Aorta (tissue), 5 donors: ENCODE results near the gene AKAP7. TPM values are rescaled to one million over a fixed set of nuclear protein-coding genes. Genes with fewer than 3 reads are reported as not detected.
"Not testable (repeated sequence)": the region's sequence is repeated elsewhere in the genome, so short reads cannot be mapped to it uniquely, and the experiment has no call there.

Experiments
- ATAC-seq: fragments of 200-7000 bp; cut with Tn5 transposase; one replicate; pipeline ENCODE4 v1.9.1; 2022; ENCODE audit warnings: moderate library complexity; ENCODE audit not compliant: low FRiP score
- DNase-seq, 2 donors: peaks; one replicate each; pipeline ENCODE4 v3.0.0-alpha.2; 2020
- H3K27ac ChIP-seq, 2 donors: one replicate each; pipeline ENCODE4 v1.5.1; 2013; ENCODE audit warnings: low read length in 2 of 2, mild to moderate bottlenecking in 2 of 2, moderate library complexity in 2 of 2, control low read depth in 1 of 2, inconsistent platforms in 1 of 2, low read depth in 1 of 2
- H3K27me3 ChIP-seq, 2 donors: one replicate each; pipeline ENCODE4 v1.6.1; 2013; ENCODE audit warnings: control low read depth in 1 of 2, low read length in 1 of 2, mild to moderate bottlenecking in 1 of 2, moderate library complexity in 1 of 2; ENCODE audit not compliant: insufficient read depth in 2 of 2, control insufficient read depth in 1 of 2
- H3K36me3 ChIP-seq, 2 donors: one replicate each; pipeline ENCODE4 v1.6.1; 2013; ENCODE audit warnings: control low read depth in 1 of 2, low read length in 1 of 2, mild to moderate bottlenecking in 1 of 2; ENCODE audit not compliant: insufficient read depth in 2 of 2, control insufficient read depth in 1 of 2
- H3K4me1 ChIP-seq, 2 donors: one replicate each; pipeline ENCODE4 v1.6.1; 2013; ENCODE audit warnings: low read length in 2 of 2, control low read depth in 1 of 2, mild to moderate bottlenecking in 1 of 2, moderate library complexity in 1 of 2; ENCODE audit not compliant: insufficient read depth in 2 of 2, control insufficient read depth in 1 of 2
- H3K4me3 ChIP-seq, 2 donors: one replicate each; pipeline ENCODE4 v1.5.1; 2013; ENCODE audit warnings: low read length in 2 of 2, control low read depth in 1 of 2, mild to moderate bottlenecking in 1 of 2
- H3K9me3 ChIP-seq: one replicate; pipeline ENCODE4 v1.6.1; 2013; ENCODE audit warnings: mild to moderate bottlenecking, low read length; ENCODE audit not compliant: control insufficient read depth
- WGBS, 2 donors: extraction: QIAGEN DNeasy Blood & Tissue Kit; methylation state at CpG; one replicate each; pipeline ENCODE4 v1.1.7; 2013; 5-methylcytosine and 5-hydroxymethylcytosine counted together
- intact Hi-C, 2 donors: fragments of 100-400 bp; cut with DNase I; formaldehyde crosslinking; loops; one replicate each; pipeline versions ENCODE4 v1.14.2 to v1.15.0; 2022
- long read RNA-seq, 2 donors: library from polyadenylated mRNA; unstranded; transcript quantifications; one replicate each; pipeline ENCODE4 v2.0.0, GENCODE V29; 2020 to 2021
- polyA plus RNA-seq, 2 donors: library from polyadenylated mRNA; stranded (reverse); fragments of 200-250 nt; gene quantifications; one replicate each; pipeline ENCODE4 v1.2.3, GENCODE V29; 2013
- total RNA-seq, 2 donors: library from RNA; stranded (reverse); fragmentation: NEBNext Ultra II Directional; extraction: Animal tissue kit (Norgen Biotek cat#: 25700); gene quantifications; one replicate each; pipeline ENCODE4 v1.2.1, GENCODE V29; 2021
- donor health status: healthy with polysubstance abuse.
- donor health status: Bipolar disorder and iron deficiency.
- donor health status: DM: no; HTN: no; CAD: no.
- donor health status: DM: no; HTN: no; CAD: no.
- donor health status: DM: yes; HTN: yes; CAD: no.

The AKAP7 gene
- 1 to 10 TPM; 7.1 to 8.0 TPM for total RNA-seq
- polyA plus RNA-seq, result 1 to 10 TPM; 5.4 to 9.1 TPM
- long read RNA-seq, donor 1, partial matches to known transcripts, result 2 of 11 reads
- long read RNA-seq, donor 1, other reads (novel, unspliced or antisense), result 9 of 11 reads
- long read RNA-seq, donor 2, partial matches to known transcripts, result 1 of 5 reads
- long read RNA-seq, donor 2, other reads (novel, unspliced or antisense), result 4 of 5 reads

DNA sequence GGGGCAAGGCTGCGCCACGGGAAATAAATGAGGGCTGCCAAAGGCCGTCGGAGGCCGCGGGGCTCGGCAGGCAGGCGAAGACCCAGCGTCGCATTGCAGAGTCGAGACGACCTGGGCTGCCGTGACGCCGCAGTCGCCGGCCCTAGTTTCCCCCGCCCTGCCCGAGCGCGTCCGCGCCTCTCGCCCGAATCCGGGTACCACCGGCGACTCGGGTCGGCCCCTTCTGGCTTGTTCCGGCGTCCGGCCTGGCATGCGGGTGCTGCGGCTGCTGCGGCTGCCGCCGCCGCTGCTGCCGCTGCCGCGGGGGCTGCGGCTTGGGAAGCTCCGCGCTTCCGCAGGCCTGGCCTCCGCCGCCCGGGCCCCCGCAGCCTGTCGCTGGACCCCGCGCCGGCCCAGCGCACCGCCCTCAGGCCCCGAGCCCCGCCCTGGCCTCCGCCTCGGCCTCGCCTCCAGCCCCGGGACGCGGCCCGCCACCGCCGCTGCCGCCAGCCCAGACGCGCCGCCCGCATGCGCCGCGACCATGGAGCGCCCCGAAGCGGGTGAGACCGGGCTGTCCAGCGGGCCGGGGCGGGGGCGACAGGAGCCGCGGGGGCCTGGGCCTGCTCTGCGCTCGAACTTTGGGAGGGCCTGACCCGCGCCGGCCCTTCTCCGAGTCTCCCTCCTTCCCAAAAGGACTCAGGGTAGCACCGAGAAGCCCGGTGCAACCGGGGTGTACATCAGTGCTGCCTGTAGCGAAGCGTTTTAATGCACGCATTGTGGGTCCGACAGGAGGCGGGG is at the start of gene AKAP7:
TSS of gene AKAP7 (plus strand) at position 224 of the 777 bp plus-strand sequence. CDS start at position 521, 297 bp downstream.
- DNase-seq (peak; percentile 86 to 93), ATAC-seq (peak; percentile 91)
- Histone ChIP-seq H3K27ac (peak within 1 kb of the TSS; percentile 34 to 67), H3K36me3 (no peaks in the 10 kb centered on the region), H3K9me3 (no peaks in the 10 kb centered on the region), H3K27me3 (no peaks in the 10 kb centered on the region), H3K4me3 (peak within 1 kb of the TSS; percentile 60 to 81), H3K4me1 (no peaks in the 10 kb centered on the region)
- intact Hi-C loops, result no loop called here
- WGBS, 2 donors, result 0% methylated on average over 57 to 99 of the region's 99 CpGs

DNA sequence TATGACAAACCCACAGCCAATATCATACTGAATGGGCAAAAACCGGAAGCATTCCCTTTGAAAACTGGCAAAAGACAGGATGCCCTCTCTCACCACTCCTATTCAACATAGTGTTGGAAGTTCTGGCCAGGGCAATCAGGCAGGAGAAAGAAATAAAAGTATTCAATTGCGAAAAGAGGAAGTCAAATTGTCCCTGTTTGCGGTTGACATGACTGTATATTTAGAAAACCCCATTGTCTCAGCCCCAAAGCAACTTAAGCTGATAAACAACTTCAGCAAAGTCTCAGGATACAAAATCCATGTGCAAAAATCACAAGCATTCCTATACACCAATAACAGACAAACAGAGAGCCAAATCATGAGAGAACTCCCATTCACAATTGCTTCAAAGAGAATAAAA is 44.9 kb upstream of the AKAP7 start:
- intact Hi-C loops, H3K27me3 ChIP-seq, DNase-seq, H3K9me3 ChIP-seq, H3K36me3 ChIP-seq, H3K4me3 ChIP-seq, H3K4me1 ChIP-seq, H3K27ac ChIP-seq, ATAC-seq: not testable (repeated sequence)
- WGBS, 2 donors, result 85 to 94% methylated on average over 3 of the region's 3 CpGs

DNA sequence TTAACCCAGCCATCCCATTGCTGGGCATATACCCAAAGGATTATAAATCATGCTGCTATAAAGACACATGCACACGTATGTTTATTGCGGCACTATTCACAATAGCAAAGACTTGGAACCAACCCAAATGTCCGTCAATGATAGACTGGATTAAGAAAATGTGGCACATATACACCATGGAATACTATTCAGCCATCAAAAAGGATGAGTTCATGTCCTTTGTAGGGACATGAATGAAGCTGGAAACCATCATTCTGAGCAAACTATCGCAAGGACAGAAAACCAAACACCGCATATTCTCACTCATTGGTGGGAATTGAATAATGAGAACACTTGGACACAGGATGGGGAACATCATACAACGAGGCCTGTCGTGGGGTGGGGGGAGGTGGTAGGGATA is 43.3 kb upstream of the AKAP7 start:
- intact Hi-C loops, H3K4me3 ChIP-seq, ATAC-seq, H3K36me3 ChIP-seq, H3K4me1 ChIP-seq, H3K27me3 ChIP-seq, DNase-seq, H3K9me3 ChIP-seq, H3K27ac ChIP-seq: not testable (repeated sequence)
- 91 to 97% methylated on average over 6 to 7 of the region's 7 CpGs for WGBS, 2 donors

DNA sequence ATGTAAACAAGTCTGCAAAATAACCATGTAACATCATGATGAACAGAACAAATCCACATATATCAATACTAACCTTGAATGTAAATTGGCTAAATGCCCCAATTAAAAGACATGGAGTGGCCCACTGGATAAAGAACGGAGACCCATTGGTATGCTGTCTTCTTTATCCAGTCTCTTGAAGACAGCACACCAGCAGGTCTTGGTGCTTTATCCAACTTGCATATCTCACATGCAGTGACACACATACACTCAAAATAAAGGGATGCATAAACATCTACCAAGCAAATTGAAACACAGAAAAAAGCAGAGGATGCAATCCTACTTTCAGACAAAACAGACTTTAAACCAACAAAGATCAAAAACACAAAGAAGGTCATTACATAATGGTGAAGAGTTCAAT is 41.9 kb upstream of the AKAP7 start:
- no peaks in the 10 kb centered on the region for H3K27me3 ChIP-seq
- DNase-seq (no peak), ATAC-seq (no peak)
- H3K9me3 ChIP-seq, result peaks cover 3% of the 10 kb centered on the region
- H3K36me3 ChIP-seq, result no peaks in the 10 kb centered on the region
- no peak overlapping the region for H3K4me3 ChIP-seq
- 91% methylated on average over 1 of the region's 1 CpG for WGBS, 2 donors
- no peak overlapping the region for H3K27ac ChIP-seq
- H3K4me1 ChIP-seq, result no peaks in the 10 kb centered on the region
- intact Hi-C loops, result no loop called here

DNA sequence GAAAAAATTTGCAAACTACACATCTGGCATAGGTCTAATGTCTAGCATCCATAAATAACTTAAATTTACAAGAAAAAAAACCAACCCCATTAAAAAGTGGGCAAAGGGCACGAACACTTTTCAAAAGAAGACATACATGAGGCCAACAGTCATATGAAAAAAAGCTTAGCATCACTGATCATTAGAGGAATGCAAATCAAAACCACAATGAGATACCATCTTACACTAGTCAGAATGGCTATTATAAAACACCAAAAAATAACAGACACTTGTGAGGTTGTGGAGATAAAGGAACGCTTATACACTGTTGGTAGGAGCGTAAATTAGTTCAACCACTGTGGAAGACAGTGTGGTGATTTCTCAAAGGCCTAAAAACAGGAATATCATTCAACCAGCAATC is 38.5 kb upstream of the AKAP7 start:
- intact Hi-C loops, result no loop called here
- no peak overlapping the region for H3K27ac ChIP-seq
- H3K9me3 ChIP-seq, result peaks cover 4% of the 10 kb centered on the region
- DNase-seq (no peak), ATAC-seq (no peak)
- 74 to 80% methylated on average over 3 of the region's 3 CpGs for WGBS, 2 donors
- no peaks in the 10 kb centered on the region for H3K36me3 ChIP-seq
- H3K4me1 ChIP-seq, result no peaks in the 10 kb centered on the region
- H3K27me3 ChIP-seq, result no peaks in the 10 kb centered on the region
- no peak overlapping the region for H3K4me3 ChIP-seq

DNA sequence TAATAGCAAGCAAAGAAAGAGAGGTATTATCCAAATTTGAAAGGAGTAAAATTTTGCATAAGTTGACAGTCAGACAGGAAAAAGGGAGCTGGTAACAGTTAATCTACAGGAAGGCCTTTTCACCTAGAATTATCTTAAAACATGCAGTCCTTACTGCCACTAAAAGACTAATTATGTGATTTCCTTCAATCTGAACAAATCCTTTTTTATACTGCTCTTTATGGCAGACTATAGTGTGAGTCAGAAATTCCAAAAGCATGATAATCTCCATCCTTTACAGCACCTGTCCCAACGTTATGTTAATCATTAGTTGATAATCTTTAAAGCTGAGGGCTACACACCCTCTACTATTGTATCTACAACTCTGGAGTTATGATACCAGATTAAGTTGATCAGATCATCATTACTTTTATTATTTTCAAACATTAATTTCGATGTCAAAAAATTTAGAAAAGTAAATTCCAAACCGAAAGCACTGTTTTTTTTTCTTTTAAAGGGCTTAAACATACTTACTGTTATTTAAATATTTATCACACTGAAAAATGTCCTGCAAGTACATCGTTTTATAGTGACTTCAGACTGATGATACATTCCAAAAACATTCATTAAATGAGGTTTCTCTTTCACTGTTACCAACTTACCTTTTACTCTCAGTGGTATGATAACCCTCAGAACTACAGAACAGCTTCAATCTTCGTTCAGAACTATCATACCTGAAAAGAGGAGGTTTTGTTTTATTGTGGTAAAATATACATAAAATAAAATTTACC is 33.2 kb upstream of the AKAP7 start:
- H3K4me3 ChIP-seq, result no peak overlapping the region
- DNase-seq (no peak), ATAC-seq (no peak)
- no peak overlapping the region for H3K27ac ChIP-seq
- no peaks in the 10 kb centered on the region for H3K4me1 ChIP-seq
- 63% methylated on average over 5 of the region's 5 CpGs for WGBS, 2 donors
- H3K36me3 ChIP-seq, result no peaks in the 10 kb centered on the region
- peaks cover 1% of the 10 kb centered on the region for H3K9me3 ChIP-seq
- intact Hi-C loops, result no loop called here
- no peaks in the 10 kb centered on the region for H3K27me3 ChIP-seq

DNA sequence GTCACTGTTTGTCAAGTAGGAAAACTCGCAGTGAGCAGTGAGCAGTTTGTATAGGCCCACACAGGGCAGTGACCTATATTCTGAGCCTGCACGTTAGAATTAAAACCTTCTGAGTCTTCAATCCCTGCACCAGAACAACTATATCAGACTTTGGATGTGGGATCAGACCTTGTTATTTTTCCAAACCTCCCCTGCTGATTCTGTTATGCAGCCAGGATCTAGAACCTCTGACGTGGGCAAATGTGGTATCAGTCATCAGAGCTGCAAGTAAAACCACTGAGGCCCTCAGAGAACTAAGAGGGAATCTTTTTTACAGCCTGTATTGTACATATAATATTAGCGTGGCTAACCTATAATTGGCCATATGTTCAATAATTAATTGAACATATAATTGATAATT is 32.0 kb upstream of the AKAP7 start:
- 80 to 81% methylated on average over 4 of the region's 4 CpGs for WGBS, 2 donors
- no peak for DNase-seq

DNA sequence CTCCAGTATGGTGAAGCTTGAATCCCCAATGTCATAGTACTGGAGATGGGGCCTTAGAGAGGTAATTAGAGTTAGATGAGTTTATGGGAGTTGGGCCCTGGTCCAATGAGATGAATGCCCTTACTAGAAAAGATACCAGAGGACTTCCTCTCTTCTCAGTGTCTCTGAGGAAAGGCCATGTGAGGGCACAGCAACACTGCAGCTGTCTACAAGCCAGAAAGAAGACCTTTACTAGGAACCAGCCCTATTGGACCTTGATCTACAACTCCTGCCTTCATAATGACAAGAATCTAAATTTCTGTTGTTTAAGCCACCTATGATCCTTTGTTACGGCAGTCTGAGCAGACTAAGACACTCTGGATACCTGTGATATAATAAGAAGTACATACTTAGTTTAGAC is 31.4 kb upstream of the AKAP7 start:
- no peak for ATAC-seq
- H3K36me3 ChIP-seq, result no peaks in the 10 kb centered on the region
- no peak overlapping the region for H3K4me3 ChIP-seq
- DNase-seq, result no peak
- peaks cover 1% of the 10 kb centered on the region for H3K9me3 ChIP-seq
- no peaks in the 10 kb centered on the region for H3K4me1 ChIP-seq
- no peak overlapping the region for H3K27ac ChIP-seq
- no peaks in the 10 kb centered on the region for H3K27me3 ChIP-seq
- intact Hi-C loops, result no loop called here
- WGBS, 2 donors, result 96 to 98% methylated on average over 1 of the region's 1 CpG

More for the DNA sequence above, 32.0 kb upstream of the AKAP7 start:
- intact Hi-C loops, result no loop called here
- no peak overlapping the region for H3K4me3 ChIP-seq
- ATAC-seq, result no peak
- no peaks in the 10 kb centered on the region for H3K36me3 ChIP-seq
- H3K27ac ChIP-seq, result no peak overlapping the region
- no peaks in the 10 kb centered on the region for H3K4me1 ChIP-seq
- H3K9me3 ChIP-seq, result peaks cover 1% of the 10 kb centered on the region
- H3K27me3 ChIP-seq, result no peaks in the 10 kb centered on the region
